Measurements from ENCODE around the gene ZEB2. TPM values are rescaled to one million over a fixed set of nuclear protein-coding genes. Genes with fewer than 3 reads are reported as not detected.
A peak's percentile ranks its signal among the peaks of the same experiment; 100 is the strongest.

Gene ZEB2
- polyA plus RNA-seq, 1 donor from 2014 or later, result 2.2 TPM

GRCh38 chr2:144566448-144566847 is 46.5 kb upstream of the ZEB2 start:
- H3K27ac ChIP-seq (ENCODE audit: low read length), result peak overlapping the region; percentile 65
- peak overlapping the region; percentile 16 for H3K4me2 ChIP-seq (ENCODE audit: low read length)
- no peaks in the 10 kb centered on the region for H3K36me3 ChIP-seq (ENCODE audit: insufficient read depth, low read length)
- no peaks in the 10 kb centered on the region for H3K27me3 ChIP-seq (ENCODE audit: insufficient read depth, low read depth, low read length)
- H3F3A ChIP-seq (ENCODE audit: insufficient read depth, low read length, poor library complexity, severe bottlenecking), result peaks cover 11% of the 10 kb centered on the region
- no peak overlapping the region for H2AFZ ChIP-seq (ENCODE audit: low read depth, low read length)
- TF ChIP-seq CTCF (IDR thresholded peaks at IDR 0.05; ENCODE audit: poor library complexity, severe bottlenecking) (no peak), SMC3 (conservative IDR thresholded peaks at IDR 0.05; ENCODE audit: poor library complexity) (no peak), EP300 (conservative IDR thresholded peaks at IDR 0.05; ENCODE audit: poor library complexity, severe bottlenecking) (peak; percentile 23), REST (IDR thresholded peaks at IDR 0.05; ENCODE audit: borderline replicate concordance) (no peak), RAD21 (conservative IDR thresholded peaks at IDR 0.05) (no peak)
- H3K9me3 ChIP-seq (ENCODE audit: low read length), result no peaks in the 10 kb centered on the region
- H3K4me3 ChIP-seq (ENCODE audit: low read length), result peak overlapping the region; percentile 0
- no peaks in the 10 kb centered on the region for H3K9me2 ChIP-seq (ENCODE audit: insufficient read depth, low read length)
- H3K79me2 ChIP-seq (replicated peaks; ENCODE audit: insufficient read depth, low read length), result no peaks in the 10 kb centered on the region
- no peak overlapping the region for H3K9ac ChIP-seq (ENCODE audit: low read length)
- H4K20me1 ChIP-seq (ENCODE audit: insufficient read depth), result no peaks in the 10 kb centered on the region

- Histone ChIP-seq H3K9me3 (ENCODE audit: low read length) (no peaks in the 10 kb centered on the region), H3K9ac (ENCODE audit: low read length) (no peak overlapping the region), H3F3A (ENCODE audit: insufficient read depth, low read length, poor library complexity, severe bottlenecking) (peaks cover 2% of the 10 kb centered on the region), H3K27me3 (ENCODE audit: insufficient read depth, low read depth, low read length) (no peaks in the 10 kb centered on the region), H2AFZ (ENCODE audit: low read depth, low read length) (no peak overlapping the region), H3K36me3 (ENCODE audit: insufficient read depth, low read length) (no peaks in the 10 kb centered on the region), H3K27ac (ENCODE audit: low read length) (no peak overlapping the region), H3K4me3 (ENCODE audit: low read length) (no peak overlapping the region), H3K79me2 (replicated peaks; ENCODE audit: insufficient read depth, low read length) (no peaks in the 10 kb centered on the region), H3K9me2 (ENCODE audit: insufficient read depth, low read length) (no peaks in the 10 kb centered on the region), H4K20me1 (ENCODE audit: insufficient read depth) (no peaks in the 10 kb centered on the region), H3K4me2 (ENCODE audit: low read length) (no peak overlapping the region)
- TF ChIP-seq TAF1 (IDR thresholded peaks at IDR 0.05; ENCODE audit: low read depth), result no peak
- no peak for TF ChIP-seq POLR2AphosphoS5 (IDR thresholded peaks at IDR 0.05)
- TF ChIP-seq EP300 (conservative IDR thresholded peaks at IDR 0.05; ENCODE audit: poor library complexity, severe bottlenecking), result no peak
- no peak for TF ChIP-seq SMC3 (conservative IDR thresholded peaks at IDR 0.05; ENCODE audit: poor library complexity)
- no peak for TF ChIP-seq MXI1 (conservative IDR thresholded peaks at IDR 0.05; ENCODE audit: poor library complexity, severe bottlenecking)
- no peak for TF ChIP-seq EZH2 (IDR thresholded peaks at IDR 0.05; ENCODE audit: borderline replicate concordance, insufficient read depth, low read length, poor library complexity, severe bottlenecking)
- TF ChIP-seq REST (IDR thresholded peaks at IDR 0.05; ENCODE audit: borderline replicate concordance), result no peak
- no peak for TF ChIP-seq CTCF (IDR thresholded peaks at IDR 0.05; ENCODE audit: poor library complexity, severe bottlenecking)
Observed at GRCh38 chr2:144560251-144560650, 40.3 kb upstream of the ZEB2 start.
